Measurements from ENCODE around the gene CRIP2.

- TF ChIP-seq, protein P1, sequence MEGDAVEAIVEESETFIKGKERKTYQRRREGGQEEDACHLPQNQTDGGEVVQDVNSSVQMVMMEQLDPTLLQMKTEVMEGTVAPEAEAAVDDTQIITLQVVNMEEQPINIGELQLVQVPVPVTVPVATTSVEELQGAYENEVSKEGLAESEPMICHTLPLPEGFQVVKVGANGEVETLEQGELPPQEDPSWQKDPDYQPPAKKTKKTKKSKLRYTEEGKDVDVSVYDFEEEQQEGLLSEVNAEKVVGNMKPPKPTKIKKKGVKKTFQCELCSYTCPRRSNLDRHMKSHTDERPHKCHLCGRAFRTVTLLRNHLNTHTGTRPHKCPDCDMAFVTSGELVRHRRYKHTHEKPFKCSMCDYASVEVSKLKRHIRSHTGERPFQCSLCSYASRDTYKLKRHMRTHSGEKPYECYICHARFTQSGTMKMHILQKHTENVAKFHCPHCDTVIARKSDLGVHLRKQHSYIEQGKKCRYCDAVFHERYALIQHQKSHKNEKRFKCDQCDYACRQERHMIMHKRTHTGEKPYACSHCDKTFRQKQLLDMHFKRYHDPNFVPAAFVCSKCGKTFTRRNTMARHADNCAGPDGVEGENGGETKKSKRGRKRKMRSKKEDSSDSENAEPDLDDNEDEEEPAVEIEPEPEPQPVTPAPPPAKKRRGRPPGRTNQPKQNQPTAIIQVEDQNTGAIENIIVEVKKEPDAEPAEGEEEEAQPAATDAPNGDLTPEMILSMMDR (IDR thresholded peaks at IDR 0.05; ENCODE audit: extremely low read depth in 1 of 2, insufficient read depth in 1 of 2, low read depth in 1 of 2, low read length in 2 of 2), result no peak
- TF ChIP-seq POLR2A (IDR thresholded peaks at IDR 0.05; ENCODE audit: low read depth, low read length), result no peak
- TF ChIP-seq, protein P2, sequence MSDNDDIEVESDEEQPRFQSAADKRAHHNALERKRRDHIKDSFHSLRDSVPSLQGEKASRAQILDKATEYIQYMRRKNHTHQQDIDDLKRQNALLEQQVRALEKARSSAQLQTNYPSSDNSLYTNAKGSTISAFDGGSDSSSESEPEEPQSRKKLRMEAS (IDR thresholded peaks at IDR 0.05; ENCODE audit: insufficient read depth, insufficient read length), result no peak
- no peak for TF ChIP-seq POLR2AphosphoS5 (IDR thresholded peaks at IDR 0.05; ENCODE audit: insufficient read depth, low read depth, low read length)
Measured at GRCh38 chr14:105458010-105458409, 16.6 kb upstream of the CRIP2 start.

Measured in endothelial cell of umbilical vein (primary cell).